Panc1 (cell line): Measurements from ENCODE around the gene NUAK2.

Source experiments
- POLR2AphosphoS5 ChIP-seq: IDR thresholded peaks from 2 replicates; pipeline ENCODE4 v1.6.1; 2012; ENCODE audit warnings: mild to moderate bottlenecking, low read depth, low read length, moderate library complexity
- TF ChIP-seq, protein P1 (sequence below): fragments of 450-650 bp; IDR thresholded peaks from 2 replicates; pipeline ENCODE4 v1.5.1; 2017; ENCODE audit warnings: mild to moderate bottlenecking

DNA sequence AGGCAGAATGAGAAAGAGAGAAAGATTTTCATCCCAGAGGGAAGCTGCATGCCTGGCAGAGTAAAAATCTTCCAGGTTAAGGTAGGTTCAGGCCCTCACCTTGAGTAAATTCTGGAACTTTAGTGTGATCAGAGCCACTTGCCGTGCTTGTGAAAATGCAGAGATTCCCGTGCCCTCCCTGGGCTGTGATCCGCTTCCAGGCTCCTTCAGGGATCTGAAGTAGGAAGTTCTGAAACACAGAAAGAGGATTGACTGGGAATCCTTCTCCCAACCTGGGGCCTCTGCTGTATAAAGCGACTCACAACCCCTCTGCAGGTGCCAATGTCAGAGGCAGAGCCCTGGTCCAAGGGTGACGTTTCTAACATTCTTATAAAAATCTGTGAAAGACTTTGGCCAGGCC, 26.6 kb downstream of the NUAK2 start:
- TF ChIP-seq POLR2AphosphoS5: no peak
- TF ChIP-seq, protein P1, sequence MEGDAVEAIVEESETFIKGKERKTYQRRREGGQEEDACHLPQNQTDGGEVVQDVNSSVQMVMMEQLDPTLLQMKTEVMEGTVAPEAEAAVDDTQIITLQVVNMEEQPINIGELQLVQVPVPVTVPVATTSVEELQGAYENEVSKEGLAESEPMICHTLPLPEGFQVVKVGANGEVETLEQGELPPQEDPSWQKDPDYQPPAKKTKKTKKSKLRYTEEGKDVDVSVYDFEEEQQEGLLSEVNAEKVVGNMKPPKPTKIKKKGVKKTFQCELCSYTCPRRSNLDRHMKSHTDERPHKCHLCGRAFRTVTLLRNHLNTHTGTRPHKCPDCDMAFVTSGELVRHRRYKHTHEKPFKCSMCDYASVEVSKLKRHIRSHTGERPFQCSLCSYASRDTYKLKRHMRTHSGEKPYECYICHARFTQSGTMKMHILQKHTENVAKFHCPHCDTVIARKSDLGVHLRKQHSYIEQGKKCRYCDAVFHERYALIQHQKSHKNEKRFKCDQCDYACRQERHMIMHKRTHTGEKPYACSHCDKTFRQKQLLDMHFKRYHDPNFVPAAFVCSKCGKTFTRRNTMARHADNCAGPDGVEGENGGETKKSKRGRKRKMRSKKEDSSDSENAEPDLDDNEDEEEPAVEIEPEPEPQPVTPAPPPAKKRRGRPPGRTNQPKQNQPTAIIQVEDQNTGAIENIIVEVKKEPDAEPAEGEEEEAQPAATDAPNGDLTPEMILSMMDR: no peak
